Germinal center (tissue), 1 donor: Measurements from ENCODE around the gene CTNNA3.

Experiments used
- DNase-seq: peaks from one replicate; pipeline ENCODE4 v3.0.0; 2012; ENCODE audit warnings: mixed read lengths, low spot score

CTNNA3 gene

GRCh38 chr10:66809402-66809801 lies 886.6 kb downstream of the CTNNA3 start:
- no peak for DNase-seq

GRCh38 chr10:66805612-66806011 lies 890.4 kb downstream of the CTNNA3 start:
- DNase-seq, result no peak

DNA sequence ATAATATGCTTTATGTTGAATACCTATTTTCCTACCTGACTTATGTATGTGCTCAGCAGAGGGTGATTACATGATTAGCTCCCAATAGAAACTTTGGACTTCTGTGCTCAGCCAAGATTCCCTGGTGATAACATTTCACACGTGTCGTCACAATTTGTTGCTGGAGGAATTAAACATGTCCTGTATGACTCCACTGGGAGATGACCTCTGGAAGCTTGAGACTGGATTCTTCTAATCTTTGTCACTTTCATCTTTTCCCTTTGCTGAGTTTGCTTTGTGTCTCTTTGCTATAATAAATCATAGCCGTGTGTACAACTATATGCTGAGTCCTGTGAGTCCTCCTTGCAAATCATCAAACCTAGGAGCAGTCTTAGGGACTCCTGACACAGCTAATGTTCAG lies 891.0 kb downstream of the CTNNA3 start:
- no peak for DNase-seq

DNA sequence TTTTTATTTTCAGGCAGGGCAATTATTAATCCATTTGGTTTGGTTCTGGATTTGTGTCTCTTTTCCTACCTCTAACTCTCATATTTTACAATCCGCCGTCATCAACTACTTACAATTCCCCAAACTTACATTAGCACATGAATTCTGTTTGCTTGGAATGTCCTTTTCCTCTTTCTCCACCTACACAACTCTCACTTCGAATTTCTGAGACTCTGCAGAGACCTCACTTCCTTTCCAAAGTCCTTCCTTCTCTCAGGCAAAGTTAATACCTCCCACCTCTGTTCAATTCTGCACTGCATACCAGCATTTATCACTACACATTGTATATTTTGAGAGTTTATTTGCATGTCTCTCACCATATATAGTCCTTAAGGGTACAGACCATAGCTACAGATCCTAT lies 892.8 kb downstream of the CTNNA3 start:
- no peak for DNase-seq

- no peak for DNase-seq
Measured at GRCh38 chr10:66799474-66799873, 896.5 kb downstream of the CTNNA3 start.

- no peak for DNase-seq
Measured at GRCh38 chr10:66795866-66796265, 900.1 kb downstream of the CTNNA3 start.

GRCh38 chr10:66792441-66792840 lies 903.6 kb downstream of the CTNNA3 start:
- DNase-seq, result no peak

DNA sequence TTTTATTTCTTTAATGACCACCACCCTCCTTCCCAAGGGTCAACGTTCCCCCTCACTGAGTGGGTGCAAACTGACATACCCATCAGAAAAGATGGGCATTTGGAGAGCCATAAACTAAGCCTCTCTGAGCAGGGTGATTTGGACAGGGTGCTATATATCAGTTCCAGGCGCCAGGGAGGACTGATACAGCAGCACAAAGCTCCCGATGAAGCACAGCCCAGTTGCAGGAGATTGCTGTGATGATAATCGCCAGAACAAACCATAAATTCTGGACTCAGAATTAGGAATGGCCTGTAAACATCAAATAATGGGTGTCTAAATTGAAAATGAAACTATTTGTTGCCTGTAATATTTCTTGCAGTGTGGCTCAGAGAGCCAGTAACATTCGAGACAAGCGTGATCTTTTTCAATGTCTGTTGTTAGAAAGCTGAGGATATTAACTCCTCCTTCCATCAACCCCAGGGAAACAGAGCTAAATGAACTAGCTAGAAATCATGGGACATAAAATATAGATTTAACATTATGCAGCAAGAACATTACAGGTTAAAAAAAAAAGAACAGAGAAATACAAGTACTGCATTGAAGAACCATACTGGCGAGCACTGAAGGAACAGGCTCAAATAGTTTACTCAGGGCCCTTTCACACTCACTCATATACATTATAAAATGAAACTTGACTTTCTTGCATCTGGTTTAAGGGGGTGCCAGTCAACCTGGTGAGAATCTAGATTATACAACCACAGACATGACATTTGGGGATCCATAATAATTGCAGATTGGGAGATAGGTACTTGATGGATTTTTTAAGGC lies 907.6 kb downstream of the CTNNA3 start:
- no peak for DNase-seq

DNA sequence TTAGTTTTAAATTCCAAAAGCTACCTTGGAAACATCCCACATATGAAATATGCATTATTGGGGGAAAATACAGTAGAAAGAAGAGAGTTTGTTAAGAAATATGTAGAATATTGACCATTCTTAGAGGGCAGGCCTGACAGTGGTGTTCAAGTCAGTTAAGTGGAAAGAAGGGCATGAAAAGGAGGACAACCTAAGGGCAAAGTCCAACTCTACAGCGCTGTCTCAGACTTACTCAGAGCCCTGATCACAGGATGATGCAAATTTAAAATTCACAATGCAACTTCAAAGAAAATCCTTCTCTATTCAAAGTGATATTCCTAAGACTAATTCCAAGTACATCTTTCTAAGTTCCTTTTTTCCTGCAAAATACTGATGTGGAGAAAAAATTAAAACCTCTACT lies 909.3 kb downstream of the CTNNA3 start:
- DNase-seq, result no peak

DNA sequence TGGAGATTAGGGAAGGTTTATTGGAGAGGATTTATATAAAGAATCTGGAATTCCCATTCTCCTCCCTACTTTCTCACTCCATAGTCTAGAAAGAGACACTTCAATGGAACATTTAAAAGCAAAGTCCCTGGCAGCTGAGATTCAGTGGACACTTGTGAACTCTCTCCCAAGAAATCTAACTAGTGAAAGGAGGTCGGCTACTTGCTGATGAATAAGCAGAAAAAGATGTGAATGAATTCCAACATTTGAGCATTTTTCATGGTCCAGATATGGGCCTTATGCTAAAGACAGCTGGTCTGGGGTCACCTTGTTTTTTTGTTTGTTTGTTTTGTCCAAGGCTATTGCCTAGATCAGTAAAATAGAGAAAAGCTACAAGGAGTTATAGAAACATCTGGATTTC lies 911.2 kb downstream of the CTNNA3 start:
- no peak for DNase-seq

DNA sequence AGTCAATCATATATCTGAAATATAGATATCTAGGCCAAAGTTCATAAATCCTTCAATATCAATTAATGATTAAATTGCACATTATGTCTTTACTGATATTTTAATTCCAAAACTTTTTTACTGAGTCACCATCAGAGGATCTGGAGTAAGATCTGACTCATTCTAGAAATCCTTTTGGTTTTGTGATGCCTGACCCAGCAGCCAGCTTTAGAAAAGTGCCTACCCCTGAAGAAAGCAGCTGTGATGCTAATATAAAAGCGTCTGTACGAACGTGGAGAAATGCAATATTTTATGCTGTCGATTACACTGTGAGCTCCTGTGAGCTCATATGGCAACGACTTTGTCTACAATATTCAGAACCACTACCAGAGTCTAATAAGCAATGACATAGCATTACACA lies 912.7 kb downstream of the CTNNA3 start:
- no peak for DNase-seq

DNA sequence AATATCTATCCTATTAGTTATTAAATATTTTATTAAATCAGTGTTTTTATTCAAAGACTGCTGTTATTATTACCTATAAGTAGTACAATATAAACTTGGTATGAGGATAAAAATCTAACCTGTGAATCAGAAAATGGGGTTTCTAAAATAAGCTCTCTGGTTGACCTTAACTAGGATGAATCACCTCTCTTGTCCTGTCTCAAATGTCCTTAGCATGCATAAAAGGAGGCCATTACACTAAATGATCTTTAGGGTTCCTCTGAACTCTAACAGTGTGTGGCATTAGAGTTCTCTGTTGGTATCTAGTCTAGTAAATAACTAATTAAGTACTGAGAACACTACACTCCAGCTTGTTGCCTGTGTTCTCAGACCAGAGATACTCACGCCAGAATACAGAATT lies 913.2 kb downstream of the CTNNA3 start:
- no peak for DNase-seq

DNA sequence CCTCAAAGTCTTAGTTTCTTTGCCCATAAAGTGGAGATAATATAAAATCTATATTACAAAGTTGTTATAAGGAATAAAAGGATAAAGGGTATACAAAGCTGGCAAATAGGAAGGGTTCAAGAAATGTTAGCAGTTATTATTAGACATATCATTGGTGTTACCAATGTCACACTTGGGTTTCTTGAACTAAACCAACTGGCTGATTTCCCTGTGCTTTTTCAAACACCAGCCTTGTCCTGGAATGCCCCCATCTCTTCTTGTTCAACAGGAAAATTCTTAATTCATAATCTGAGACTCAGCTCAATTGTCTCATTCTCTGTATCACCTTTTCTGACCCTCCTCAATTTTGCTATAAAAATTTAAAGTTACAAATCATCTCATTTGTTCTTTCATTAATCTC lies 913.9 kb downstream of the CTNNA3 start:
- no peak for DNase-seq

GRCh38 chr10:66780796-66781195 lies 915.2 kb downstream of the CTNNA3 start:
- DNase-seq, result no peak

GRCh38 chr10:66778351-66778750 lies 917.6 kb downstream of the CTNNA3 start:
- DNase-seq, result no peak

GRCh38 chr10:66777665-66778064 lies 918.3 kb downstream of the CTNNA3 start:
- DNase-seq, result no peak

DNA sequence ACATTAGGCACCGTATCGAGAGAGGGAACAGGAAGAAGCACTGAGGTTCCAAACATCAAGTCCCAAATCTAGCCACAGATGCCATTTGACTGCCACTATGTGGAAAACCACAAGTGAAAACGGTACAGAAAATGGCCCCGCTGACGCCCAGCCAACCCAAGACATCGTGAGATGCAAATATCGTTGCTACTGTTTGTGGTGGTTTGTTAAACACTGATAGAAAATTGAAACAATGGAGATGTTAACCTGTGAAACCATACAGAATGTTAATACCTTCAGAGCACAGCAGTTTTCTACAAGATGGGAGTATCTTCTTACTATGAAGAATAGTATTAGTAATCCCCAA lies 922.5 kb downstream of the CTNNA3 start:
- DNase-seq, result no peak

- DNase-seq, result no peak
Measured at GRCh38 chr10:66772548-66773471, 923.2 kb downstream of the CTNNA3 start.

GRCh38 chr10:66767707-66768106 lies 928.3 kb downstream of the CTNNA3 start:
- DNase-seq, result no peak

GRCh38 chr10:66762218-66762729 lies 933.7 kb downstream of the CTNNA3 start:
- DNase-seq, result no peak

DNA sequence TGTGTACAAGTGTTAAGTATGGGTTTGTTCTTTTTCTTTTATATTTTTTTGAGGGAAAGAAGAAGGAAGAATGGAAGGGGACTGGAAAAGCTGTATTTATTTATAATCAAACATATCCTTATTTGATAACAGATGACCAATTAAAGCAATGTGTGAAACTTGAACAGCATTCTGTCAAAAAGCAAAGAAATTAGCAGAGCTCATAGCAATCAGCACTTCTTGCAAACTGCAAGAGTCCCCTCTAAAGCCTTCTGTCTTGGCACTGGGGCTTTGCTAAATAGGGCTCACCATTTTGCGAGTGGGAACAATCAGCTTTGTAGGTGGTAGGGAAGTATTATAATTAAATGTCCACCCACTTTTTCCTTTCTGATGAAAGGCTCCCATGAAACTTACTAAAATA lies 935.1 kb downstream of the CTNNA3 start:
- DNase-seq, result no peak

GRCh38 chr10:66755474-66755873 lies 940.5 kb downstream of the CTNNA3 start:
- DNase-seq, result no peak

DNA sequence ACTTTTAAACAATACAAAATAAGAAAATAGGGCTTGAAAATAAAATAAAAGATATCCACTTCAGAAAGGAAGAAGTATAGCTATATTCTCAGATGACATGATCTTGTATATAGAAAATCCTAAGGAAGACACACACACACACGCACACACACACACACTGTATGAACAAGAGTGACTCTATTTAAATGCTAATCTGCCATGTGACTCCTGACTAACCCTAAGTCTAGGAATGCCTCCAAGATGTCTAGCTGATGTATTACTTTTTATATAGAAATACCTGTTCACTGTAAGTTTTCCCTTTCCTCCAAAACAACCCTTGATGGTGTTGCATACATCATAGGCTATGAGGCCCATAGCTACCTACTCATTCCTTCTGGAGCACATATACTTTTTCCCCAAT lies 943.3 kb downstream of the CTNNA3 start:
- DNase-seq, result no peak
